ENCODE measurements around the gene PPM1H. TPM values are rescaled to one million over a fixed set of nuclear protein-coding genes. Genes with fewer than 3 reads are reported as not detected.

PPM1H gene
- total RNA-seq, 1 donor from 2014 or later, result 0.79 TPM

DNA sequence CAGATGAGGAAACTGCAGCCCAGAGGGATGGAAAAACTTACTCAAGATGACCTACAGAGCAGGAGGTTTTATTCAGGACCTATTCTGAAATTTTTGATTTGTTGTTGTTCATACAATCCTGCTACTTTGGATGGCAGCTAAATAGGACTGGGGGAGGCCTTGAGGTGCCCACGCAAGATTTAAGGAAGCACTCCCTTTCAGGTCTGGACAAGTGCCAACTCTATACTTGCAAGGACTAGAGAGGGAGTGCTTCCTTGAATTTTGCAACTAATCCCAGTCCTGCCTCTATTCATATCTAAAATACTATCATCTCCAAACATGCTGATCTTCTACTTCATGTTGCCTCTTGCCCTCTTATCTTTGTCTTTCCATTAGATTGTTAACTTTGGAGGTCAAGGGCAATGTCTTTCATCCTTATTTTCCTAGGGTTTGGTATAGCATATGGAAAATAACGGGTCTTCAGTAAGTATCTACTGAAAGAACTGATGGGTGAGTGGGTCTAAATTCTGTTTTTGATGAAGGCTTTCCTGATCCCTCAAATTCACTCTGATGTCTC, 28.6 kb upstream of the PPM1H start:
- no peak overlapping the region for H3K4me3 ChIP-seq (ENCODE audit: low read depth, low read length)
- peaks cover 5% of the 10 kb centered on the region for H3K27me3 ChIP-seq (ENCODE audit: control insufficient read depth, insufficient read depth, low read length)
- TF ChIP-seq, protein P1, sequence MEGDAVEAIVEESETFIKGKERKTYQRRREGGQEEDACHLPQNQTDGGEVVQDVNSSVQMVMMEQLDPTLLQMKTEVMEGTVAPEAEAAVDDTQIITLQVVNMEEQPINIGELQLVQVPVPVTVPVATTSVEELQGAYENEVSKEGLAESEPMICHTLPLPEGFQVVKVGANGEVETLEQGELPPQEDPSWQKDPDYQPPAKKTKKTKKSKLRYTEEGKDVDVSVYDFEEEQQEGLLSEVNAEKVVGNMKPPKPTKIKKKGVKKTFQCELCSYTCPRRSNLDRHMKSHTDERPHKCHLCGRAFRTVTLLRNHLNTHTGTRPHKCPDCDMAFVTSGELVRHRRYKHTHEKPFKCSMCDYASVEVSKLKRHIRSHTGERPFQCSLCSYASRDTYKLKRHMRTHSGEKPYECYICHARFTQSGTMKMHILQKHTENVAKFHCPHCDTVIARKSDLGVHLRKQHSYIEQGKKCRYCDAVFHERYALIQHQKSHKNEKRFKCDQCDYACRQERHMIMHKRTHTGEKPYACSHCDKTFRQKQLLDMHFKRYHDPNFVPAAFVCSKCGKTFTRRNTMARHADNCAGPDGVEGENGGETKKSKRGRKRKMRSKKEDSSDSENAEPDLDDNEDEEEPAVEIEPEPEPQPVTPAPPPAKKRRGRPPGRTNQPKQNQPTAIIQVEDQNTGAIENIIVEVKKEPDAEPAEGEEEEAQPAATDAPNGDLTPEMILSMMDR (IDR thresholded peaks at IDR 0.05; ENCODE audit: insufficient read depth, low read length, severe bottlenecking), result no peak
- no peaks in the 10 kb centered on the region for H3K36me3 ChIP-seq (ENCODE audit: control insufficient read depth, insufficient read depth, low read length)
- FAIRE-seq (no peak), DNase-seq (ENCODE audit: low read depth) (peak; percentile 8)

DNA sequence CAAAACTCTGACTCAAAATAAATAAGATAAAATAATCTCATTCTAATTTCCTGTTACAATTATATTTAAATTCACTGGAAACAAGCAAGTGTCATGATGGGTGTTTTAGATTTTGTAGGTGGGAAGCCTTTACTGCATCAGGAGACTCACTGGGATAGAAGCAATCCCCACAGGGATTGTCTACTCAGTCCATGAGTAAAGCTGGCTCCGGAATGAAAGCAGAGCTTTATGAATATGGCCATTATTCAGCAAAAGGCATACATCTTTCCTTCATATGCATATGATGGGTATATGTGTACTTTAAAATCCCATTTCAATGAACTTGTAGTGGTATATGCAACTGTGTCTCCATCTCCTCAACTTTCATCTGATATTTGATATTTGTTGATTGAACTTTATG, 25.4 kb upstream of the PPM1H start:
- FAIRE-seq, result no peak
- DNase-seq (ENCODE audit: low read depth), result no peak
- H3K27me3 ChIP-seq (ENCODE audit: control insufficient read depth, insufficient read depth, low read length), result peaks cover 5% of the 10 kb centered on the region
- H3K36me3 ChIP-seq (ENCODE audit: control insufficient read depth, insufficient read depth, low read length), result no peaks in the 10 kb centered on the region
- TF ChIP-seq, protein P1 (IDR thresholded peaks at IDR 0.05; ENCODE audit: insufficient read depth, low read length, severe bottlenecking), result no peak
- H3K4me3 ChIP-seq (ENCODE audit: low read depth, low read length), result no peak overlapping the region

DNA sequence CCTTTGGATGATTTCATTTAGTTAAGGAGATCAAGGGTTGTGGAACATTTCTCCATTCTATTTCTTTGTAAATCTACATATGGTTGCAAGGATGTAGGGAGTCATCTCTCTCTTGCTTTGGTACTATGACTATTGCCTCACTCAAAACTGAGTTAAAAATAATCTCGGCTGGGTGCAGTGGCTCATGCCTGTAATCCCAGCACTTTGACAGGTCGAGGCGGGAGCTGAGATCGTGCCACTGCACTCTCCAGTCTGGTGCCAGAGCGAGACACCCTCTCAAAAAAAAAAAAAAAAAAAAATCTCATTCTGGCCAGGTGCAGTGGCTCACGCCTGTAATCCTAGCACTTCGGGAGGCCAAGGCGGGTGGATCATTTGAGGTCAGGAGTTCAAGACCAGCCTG, 24.8 kb upstream of the PPM1H start:
- Histone ChIP-seq H3K4me3 (ENCODE audit: low read depth, low read length) (no peak overlapping the region), H3K36me3 (ENCODE audit: control insufficient read depth, insufficient read depth, low read length) (no peaks in the 10 kb centered on the region), H3K27me3 (ENCODE audit: control insufficient read depth, insufficient read depth, low read length) (peaks cover 5% of the 10 kb centered on the region)
- TF ChIP-seq, protein P1 (IDR thresholded peaks at IDR 0.05; ENCODE audit: insufficient read depth, low read length, severe bottlenecking), result no peak
- FAIRE-seq (no peak), DNase-seq (ENCODE audit: low read depth) (no peak)

DNA sequence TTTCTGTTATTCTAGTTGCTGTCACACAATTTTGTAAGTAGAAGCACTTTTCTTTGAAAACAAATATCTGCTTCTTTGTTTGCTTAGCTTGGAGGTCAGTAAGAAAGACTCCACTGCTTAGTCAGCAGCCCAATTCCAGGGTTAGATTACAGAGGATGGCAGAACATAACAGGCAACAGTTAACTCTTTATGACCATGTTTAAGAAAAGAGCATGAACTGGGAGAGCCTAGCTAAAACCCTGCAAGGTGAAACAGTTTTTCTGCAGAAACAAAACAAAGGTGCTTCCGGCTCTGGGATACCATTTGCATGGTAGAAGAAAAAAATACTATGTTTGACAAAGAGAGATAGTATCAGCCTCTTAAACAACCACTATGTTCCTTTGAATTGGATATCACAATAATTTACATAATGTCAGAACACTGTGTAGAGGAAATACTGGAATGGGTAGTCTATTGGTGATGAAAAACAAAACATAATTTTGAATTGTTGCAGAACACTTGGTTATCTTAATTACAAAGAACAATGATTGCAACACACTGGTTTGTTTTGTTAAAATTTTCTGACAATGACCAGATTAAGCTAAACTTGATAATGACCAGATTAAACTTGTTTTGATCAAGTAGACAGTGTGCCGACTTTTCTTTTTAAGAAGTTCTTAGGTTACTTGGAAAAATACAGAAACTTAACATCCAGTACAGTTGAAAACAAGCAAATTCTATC, 22.4 kb upstream of the PPM1H start:
- Histone ChIP-seq H3K36me3 (ENCODE audit: control insufficient read depth, insufficient read depth, low read length) (no peaks in the 10 kb centered on the region), H3K4me3 (ENCODE audit: low read depth, low read length) (no peak overlapping the region), H3K27me3 (ENCODE audit: control insufficient read depth, insufficient read depth, low read length) (peaks cover 5% of the 10 kb centered on the region)
- FAIRE-seq, result no peak
- peak; percentile 16 for DNase-seq (ENCODE audit: low read depth)
- TF ChIP-seq, protein P1 (IDR thresholded peaks at IDR 0.05; ENCODE audit: insufficient read depth, low read length, severe bottlenecking), result no peak

GRCh38 chr12:62955678-62956077, 20.7 kb upstream of the PPM1H start:
- FAIRE-seq (no peak), DNase-seq (ENCODE audit: low read depth) (no peak)
- Histone ChIP-seq H3K4me3 (ENCODE audit: low read depth, low read length) (no peak overlapping the region), H3K36me3 (ENCODE audit: control insufficient read depth, insufficient read depth, low read length) (no peaks in the 10 kb centered on the region), H3K27me3 (ENCODE audit: control insufficient read depth, insufficient read depth, low read length) (peaks cover 5% of the 10 kb centered on the region)
- TF ChIP-seq, protein P1 (IDR thresholded peaks at IDR 0.05; ENCODE audit: insufficient read depth, low read length, severe bottlenecking), result no peak
